HG03575 (cell line): ENCODE data around the gene KRTAP10-12.

Experiments used
- ATAC-seq: cut with Tn5 transposase; IDR thresholded peaks from one replicate; pipeline ENCODE4 v1.9.1; 2021; ENCODE audit not compliant: unreplicated experiment, insufficient number of reproducible peaks, low FRiP score; ENCODE audit errors: extremely low read depth

The KRTAP10-12 gene

DNA sequence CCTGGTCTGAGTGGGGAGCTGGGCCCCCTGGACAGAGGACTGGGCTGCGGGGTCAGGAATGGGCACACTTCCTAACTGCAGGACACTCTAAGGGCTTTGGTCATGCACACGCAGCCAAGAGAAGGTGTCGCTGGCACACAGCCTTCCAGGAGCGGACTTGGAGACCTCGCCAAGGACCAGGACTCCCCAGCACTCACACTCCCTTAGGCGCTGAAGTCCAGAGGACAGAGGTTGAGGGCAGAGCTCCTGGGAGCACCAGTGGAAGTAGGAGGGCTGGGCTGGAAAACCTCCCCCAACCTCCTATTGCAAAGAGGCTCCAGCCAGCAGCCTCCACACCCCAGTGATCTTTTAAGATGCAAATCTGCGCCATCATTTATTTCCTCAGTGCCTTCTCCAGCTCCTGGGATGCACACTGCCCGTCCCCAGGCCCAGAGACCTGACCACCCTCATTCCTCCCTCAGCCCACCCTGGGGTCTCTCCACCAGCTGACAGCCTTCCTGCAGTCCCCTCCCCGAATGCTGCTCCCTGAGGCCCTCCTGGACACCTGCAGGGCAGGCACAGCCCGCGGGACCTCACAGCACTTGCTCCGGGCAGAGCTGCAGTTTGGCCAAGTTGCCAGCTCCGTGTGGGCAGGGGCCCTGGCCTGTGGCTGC, 11.4 kb downstream of the KRTAP10-12 start:
- ATAC-seq, result no peak

DNA sequence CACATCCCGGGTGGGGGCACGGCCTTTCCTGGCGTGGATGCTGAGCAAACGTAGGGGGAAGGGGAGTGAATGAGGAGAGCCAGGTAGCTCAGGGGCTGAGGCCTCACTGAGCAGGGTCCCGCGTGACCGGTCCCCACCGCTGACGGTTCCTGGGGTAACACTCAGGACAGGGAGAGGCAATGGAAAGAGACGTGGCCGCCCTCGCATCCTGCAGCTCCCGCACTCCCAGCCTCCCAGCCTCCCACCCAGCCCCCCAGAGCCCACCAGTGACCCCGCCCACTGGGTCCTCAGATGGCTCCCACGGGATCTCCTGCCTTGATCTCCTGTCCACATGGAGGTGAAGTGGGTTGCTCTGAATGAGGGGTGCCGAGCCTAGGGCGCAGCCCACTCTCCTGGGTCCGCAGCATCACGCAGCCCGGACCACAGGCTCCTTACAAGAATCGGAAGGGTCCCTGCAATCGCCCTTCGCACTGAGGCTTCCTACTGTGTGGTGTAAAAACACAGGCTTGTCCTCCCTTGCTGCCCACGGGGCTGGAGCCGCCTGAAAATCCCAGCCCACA, 12.0 kb downstream of the KRTAP10-12 start:
- ATAC-seq, result no peak

DNA sequence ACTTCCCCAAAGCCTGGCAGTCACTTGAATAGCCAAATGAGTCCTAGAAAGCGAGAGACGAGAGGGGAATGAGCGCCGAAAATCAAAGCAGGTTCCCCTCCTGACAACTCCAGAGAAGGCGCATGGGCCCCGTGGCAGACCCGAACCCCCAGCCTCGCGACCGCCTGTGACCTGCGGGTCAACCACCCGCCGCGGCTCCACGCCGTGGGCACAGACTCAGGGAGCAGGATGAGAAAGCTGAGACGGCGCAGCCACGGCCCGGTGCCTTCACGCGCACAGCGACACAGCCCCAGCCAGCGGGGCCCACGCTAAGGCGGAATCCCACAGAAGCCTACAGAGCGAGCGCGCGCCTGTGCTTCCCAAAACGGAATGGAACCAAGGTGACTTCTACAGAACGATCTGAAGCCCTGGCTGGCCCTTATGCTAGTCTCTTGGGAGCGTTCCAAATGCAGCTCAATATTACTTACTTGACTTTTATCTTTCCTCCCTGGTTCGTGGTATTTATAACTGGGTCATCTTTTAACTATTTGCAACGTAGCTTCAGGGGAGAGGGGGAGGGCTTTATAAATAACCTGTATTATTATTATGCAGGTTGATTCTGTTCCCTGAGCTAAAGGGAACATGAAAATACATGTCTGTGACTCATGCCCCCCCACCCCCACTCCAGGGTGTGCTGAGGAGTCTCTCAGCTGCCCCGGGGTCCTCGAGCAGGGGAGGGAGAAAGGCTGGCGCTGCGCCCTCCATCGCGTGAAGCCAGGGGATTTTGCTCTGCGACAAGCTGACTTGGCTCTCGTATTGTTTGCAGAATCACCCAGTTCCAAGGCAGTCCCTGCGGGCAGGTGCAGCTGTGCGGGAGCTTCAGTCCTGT, 12.7 kb downstream of the KRTAP10-12 start:
- no peak for ATAC-seq

DNA sequence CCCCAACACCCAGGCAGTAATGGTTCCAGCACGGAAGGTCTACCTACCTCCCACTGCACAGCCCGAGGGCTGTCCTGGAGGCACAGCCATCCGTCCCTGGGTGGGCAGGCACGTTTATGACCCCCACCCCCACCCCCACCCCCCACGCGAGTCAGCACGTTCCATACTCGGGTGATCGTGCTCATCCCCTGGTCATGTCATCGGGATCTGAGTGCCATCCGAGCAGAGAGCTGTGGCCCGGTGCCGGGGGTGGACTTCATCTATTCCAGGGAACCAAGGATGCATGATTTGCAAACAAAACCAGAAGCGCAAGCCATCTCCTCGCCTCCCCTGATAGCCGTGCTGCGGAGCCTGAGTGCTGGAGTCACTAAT, 13.3 kb downstream of the KRTAP10-12 start:
- no peak for ATAC-seq

DNA sequence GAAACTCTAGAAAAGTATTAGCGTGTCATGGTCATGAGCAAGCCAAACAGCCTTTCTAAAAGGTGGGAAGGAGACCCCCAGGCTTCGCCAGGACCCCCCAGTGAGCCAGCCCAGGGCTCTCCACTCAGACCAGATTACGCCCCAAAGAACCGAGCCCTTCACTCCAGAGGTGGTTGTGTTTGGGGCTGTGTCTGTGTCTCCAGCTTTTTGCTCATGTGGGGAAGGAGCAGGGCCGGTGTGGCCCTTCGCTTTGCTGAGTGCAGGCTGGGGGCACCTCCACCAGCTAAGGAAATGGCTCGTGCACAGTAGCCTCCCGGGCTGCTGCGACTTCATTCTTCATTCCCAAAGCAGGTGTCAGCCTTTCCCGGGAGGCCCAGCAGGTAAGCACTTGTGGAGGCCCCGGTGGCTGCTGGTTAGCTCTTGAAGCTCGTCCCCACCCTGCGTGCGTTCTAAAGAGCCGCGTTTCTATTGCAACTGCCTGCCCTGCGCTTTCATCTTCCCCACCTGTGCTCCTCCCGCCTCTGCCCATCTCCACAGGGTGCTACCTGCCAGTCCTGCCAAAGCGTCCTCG, 13.9 kb downstream of the KRTAP10-12 start:
- no peak for ATAC-seq

DNA sequence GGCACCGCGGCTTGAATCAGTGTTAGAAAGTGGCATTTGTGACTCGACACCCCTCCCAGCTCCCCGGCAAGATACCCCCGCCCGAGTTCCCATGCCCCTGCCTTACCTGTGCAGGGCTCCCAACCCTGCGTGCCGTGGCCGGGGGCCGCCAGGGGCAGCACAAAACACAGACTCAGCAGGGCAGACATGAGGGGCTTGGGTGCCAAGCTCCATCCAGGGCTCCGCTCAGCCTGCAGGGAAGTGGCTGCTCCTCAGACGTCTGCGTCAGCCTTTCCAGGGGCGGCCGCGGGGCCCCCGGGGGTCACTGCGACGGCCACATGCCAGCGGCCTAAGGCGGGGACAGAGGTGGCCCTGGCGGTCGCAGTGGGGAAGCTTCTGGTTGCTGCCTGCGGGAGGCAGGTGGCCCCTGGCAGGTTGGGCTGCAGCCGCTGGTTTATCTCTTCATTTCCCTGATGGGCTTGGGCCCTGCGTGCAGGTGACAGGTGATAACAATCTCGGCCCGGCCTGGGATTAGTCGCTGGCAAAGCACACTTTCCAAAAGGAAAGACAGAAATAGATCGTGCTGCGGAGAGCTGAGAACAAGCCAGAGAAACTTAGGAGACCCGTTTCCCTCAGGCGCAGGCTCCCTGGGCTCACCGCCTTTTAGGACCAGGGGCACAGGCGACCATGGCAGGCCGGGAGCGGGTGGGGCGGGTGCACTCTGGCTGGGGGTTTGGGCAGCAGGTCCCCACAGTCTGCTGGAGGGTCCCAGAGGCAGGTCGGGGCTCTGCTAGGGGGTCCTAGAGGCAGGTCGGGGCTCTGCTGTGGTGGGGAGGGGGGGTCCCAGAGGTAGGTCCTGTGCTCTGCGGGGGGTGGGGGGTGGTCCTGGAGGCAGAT, 14.6 kb downstream of the KRTAP10-12 start, which contains the start of gene TSPEAR:
TSPEAR (minus strand) TSS at position 246 of the 876 bp plus-strand sequence; CDS start at position 188, 58 bp downstream.
- ATAC-seq, result no peak

DNA sequence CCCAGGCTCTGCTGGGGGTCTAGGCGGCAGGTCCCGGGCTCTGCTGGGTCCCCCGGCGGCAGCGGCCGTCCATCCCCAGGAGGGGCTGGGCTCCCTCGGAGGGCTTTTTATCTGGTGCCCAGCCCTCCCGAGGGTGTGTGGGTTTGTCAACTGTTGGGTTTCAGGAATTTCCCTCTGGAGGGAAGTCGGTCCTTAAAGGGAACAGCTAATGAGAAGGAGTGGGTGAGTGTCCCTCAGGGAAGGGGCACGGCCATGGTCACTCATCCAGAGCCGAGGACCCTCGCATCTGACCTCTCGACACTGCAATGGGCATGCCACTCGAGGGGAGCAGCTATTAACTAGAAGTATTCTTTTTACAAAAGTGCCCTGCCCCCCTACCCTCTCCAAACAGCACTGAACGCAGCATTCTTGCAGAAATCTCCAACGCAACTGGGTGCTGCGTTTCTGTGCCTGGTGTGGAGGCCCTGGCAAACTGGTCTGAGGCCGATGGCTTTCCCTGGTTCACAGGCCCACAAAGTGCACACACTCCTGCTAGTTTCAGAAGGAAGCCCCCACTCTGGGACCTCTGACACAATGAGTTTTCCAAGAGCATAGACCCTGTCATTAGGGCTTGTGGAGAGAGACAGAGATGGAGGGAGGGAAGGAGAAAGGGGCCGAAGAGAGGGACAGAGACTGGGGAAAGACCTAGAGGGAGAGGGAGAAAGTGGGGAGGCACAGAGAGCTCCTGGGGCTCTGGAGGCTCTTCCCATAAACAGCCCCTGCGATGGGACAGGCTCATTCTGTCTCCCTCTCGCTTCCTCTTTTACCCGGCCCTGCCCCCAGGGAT, 15.4 kb downstream of the KRTAP10-12 start:
- ATAC-seq, result no peak

DNA sequence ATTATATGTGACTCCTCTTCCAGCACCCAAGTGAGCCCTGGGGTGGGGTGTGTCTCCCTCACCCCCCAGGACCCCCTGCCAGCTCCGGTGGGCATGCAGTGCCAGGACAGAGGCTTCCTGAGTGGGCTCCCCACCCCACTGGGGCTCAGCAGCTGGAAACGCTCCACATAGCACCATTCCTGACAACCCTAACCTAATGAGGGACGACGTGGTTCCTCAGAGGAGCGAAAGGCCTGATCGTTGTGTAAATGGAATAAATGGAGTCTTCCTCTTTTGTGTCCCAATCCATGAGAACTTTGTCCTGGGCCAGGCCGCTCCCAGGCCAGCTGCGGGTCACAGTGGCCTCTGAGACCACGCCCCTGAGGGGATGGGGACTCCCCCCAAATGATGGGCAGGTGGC, 16.2 kb downstream of the KRTAP10-12 start:
- no peak for ATAC-seq

DNA sequence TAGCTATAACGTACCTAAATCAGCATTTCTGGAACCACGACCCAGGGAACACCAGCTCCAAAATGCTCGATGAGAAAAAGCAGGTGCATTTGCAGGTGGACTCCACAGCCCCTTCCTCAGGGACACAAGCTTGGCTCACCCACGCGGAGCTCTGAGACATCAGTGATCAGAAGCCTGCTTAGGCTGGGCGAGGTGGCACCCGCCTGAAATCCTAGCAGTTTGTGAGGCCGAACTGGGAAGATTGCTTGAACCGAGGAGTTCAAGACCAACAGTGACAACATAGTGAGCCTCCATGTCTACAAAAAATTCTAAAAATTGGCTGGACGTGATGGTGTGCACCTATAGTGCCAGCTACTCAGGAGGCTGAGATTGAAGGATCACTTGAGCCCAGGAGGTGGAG, 16.9 kb downstream of the KRTAP10-12 start:
- ATAC-seq, result no peak

DNA sequence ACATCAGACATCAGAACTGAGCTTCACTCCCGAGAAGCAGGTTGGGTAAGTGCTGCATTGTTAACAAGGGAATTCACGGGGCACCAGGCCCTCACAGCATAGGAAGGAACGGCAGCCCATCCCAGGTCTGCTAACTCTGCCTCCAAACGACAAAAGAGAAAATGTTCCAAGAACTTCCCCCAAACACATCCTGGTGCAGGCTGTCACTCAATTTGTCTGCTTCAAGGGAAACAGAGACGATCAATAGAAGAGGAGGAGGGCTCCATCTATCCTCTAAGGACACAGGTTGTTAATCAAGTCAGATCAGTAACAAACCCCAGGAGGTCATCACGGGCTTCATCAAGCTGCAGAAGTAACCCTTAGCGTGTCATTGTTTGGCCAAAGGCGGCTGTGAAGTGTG, 17.9 kb downstream of the KRTAP10-12 start:
- no peak for ATAC-seq

DNA sequence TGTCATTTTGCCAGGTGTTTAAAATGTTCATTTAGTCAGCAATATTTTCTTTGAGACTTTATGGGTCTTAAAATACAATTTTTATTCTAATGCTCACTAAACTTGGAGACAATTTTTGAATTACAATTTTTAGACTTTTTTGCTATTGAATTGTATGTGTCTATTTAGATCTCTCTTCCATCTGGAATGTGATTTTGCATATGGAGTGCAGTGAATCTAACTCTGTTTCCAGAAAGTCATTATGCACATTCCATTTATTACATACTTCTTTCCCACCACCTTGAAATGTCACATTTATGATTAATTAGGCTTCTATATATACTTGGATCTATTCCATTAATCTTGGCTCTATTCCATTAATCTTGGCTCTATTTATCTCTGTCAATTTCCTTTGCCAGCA, 20.0 kb downstream of the KRTAP10-12 start:
- no peak for ATAC-seq

DNA sequence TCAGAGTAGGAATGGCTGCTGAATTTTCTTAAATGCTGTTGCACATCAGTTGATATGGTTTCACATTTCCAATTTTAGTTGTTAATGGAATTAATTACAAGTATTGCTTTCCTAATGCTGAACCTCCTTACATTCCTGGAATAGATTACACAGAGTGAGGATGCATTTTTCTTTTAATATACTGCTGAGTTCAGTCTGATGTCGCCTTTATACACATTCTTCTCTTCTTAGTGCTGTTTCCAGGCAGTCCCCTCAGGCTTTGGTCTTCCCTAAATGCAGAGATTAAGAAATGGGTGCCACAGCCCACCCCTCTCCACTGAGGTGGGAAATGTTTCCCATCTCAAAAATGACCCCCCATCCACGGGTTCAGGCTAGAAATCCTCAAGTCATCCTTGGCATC, 21.1 kb downstream of the KRTAP10-12 start:
- ATAC-seq, result no peak

DNA sequence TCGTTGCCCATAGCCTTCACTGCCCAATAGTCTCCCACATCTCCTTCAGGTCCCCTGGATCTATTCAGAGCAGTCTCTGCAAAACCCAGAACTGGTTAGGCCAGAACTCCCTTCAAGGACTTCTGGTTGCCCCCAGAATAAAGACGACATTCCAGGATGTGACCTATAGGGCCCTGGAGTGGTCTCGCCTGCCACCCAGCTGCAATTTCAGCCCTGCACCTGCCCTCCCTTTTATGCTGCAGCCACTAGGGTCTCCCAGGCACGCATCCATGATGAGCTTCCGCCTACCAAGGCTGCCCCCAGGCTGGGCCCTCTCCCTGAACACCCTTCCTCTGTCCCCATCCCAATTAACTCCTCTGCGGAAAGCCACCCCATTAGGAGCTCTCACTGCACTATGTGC, 21.6 kb downstream of the KRTAP10-12 start:
- no peak for ATAC-seq

DNA sequence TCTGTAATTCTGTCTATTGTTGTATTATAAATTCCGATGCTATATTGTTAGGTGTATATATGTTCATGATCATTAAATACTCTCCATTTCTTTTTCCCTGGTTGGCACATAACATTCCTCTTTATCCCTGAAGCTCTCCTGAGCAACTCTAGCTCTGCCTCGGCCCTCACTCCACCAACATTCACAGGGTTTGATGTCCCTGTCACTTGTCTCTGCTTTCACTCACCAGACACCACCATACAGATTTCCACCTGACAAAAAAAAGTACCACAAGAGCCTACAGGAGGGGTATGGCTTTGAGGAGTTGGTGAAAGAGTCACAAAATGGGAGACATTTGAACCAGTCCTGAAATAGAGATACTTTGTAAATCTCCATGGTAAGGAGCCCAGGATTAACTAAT, 23.2 kb downstream of the KRTAP10-12 start:
- ATAC-seq, result no peak

DNA sequence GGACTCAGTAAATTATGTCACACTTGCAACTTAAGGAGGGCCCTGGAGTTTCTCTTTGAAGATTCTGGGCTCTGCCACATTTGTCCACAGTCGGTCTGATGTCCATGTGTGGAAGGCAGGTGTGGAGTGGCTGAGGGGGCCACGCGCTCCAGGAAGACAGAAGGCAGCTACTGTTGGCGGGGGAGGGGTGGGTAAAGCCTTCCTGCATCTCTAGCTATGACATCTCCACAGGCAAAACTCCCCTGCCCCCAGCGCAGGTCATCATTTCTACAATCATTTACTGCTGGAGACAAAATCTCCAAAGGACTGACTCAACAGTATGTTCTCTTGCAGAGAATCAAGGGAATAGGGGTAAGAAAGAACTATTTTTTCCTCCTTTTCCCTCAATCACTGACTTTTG, 25.8 kb downstream of the KRTAP10-12 start:
- no peak for ATAC-seq

DNA sequence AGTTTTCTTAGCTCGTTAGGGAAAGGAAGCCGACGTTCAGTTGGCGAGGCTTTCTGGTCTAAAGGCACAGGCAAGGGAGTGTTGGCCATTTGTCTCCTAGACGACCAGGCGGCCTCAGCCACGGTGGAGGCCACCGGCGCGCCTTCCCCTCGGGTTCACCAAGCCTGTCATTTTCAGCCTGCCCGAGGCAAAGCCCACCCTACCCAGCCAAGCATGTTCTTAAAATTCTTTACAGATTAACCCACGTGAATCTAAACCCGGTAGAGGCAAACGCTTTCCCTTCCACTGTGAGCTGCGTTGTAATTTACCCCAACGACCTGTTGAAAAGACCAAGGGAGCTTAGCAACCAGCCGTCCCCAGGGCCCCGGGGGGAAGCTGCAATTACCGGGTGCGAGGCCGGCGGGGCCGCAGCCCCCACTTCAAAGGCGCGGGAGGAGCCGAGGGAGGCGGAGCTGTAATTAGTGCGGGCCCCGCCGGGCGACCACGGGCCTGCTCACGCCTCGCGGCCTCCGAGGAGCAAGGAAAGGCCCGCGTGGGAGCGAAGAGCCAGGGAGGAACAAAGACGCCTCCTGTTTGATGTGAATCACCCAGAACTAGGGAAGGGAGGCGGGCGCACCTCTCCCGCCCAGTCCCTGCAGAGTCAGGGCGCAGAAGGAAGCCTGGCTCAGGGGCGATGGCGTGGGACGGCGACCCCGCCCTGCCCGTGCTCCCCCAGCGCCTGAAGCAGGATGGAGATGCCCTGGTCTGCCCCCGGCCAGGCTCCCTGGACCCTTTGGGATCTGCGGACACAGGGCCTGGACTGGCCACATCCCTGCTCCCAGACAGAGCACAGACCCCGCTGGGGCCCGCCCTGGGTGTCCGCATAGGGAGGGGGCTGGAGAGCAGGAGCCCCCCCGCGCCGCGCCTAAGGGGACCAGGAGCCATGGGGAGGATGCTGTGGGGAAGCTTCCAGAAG, 26.5 kb downstream of the KRTAP10-12 start:
- no peak for ATAC-seq

DNA sequence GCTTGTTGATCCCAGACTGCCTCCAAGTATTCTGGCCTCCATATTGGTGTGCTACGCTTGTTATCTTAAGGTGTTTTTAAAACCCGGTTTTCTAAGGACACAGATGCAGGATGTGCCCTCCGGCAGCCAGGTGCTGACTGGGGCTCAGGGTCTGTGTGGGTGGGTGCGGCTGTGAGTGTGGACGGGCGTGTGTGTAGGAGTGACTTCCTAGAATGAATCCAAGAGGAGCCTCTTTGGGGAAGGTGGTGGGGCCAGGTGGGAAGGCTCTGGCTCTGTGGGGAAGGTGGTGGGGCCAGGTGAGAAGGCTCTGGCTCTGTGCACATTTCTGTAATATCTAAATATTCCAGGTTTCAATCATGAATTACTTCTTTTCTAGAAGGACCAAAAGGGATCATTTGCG, 27.2 kb downstream of the KRTAP10-12 start:
- ATAC-seq, result no peak
